ENCODE data around the gene ZNF786.

DNA sequence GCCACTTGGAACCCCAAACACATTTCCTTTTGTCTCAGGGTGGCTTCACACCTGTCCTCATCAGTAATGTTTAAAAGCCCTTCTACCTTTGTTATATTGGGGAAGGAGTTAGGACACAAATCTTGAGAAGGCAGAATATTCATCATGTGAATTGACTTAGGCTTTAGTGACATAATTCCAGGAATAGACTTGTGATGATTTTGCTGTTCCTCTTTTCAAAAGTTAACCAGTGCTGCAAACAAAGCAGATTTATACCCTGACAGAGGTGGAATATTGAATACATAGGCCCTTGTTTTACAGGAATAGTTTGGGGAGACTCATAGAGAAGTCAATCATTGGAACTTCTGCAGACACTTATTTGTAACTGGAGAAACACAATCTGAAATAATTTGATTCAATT is 27.0 kb downstream of the ZNF786 start:
- TF ChIP-seq, protein P1, sequence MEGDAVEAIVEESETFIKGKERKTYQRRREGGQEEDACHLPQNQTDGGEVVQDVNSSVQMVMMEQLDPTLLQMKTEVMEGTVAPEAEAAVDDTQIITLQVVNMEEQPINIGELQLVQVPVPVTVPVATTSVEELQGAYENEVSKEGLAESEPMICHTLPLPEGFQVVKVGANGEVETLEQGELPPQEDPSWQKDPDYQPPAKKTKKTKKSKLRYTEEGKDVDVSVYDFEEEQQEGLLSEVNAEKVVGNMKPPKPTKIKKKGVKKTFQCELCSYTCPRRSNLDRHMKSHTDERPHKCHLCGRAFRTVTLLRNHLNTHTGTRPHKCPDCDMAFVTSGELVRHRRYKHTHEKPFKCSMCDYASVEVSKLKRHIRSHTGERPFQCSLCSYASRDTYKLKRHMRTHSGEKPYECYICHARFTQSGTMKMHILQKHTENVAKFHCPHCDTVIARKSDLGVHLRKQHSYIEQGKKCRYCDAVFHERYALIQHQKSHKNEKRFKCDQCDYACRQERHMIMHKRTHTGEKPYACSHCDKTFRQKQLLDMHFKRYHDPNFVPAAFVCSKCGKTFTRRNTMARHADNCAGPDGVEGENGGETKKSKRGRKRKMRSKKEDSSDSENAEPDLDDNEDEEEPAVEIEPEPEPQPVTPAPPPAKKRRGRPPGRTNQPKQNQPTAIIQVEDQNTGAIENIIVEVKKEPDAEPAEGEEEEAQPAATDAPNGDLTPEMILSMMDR (conservative IDR thresholded peaks at IDR 0.05 in 1 of 2, IDR thresholded peaks at IDR 0.05 in 1 of 2; ENCODE audit: low read depth in 1 of 2, low read length in 2 of 2), result no peak
- no peak for TF ChIP-seq EZH2 (IDR thresholded peaks at IDR 0.05; ENCODE audit: low read length, missing control alignments)
